ENCODE measurements around the gene KAZN.

The KAZN gene

DNA sequence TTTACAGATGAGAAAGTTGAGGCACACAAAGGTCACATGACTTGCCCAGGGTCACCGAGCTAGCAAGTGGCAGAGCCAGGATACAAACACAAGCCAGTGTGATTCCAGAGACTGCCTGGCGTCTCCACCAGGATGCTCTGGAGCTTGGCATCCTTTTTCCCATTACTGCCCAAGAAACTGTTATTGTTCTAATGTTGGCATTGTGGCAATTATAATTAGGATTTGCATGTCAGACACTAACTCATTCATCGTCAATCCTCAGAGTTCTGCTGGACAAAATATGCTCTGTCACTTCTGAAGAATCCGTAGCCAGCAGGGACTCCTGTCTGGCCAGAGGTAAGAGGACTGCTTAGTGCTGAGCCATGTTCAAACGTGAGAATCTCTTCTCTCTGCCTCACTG lies 8.8 kb downstream of the KAZN start:
- Histone ChIP-seq H3K9ac (ENCODE audit: low read length) (no peak overlapping the region), H3K9me2 (ENCODE audit: low read depth, low read length) (no peaks in the 10 kb centered on the region), H3K27me3 (ENCODE audit: insufficient read depth, low read length) (no peaks in the 10 kb centered on the region), H3K27ac (ENCODE audit: low read depth, low read length, poor library complexity, severe bottlenecking) (no peak overlapping the region), H3K4me3 (ENCODE audit: low read depth, low read length, poor library complexity, severe bottlenecking) (no peak overlapping the region), H3K4me1 (ENCODE audit: insufficient read depth, low read length, severe bottlenecking) (peaks cover 2% of the 10 kb centered on the region), H2AFZ (ENCODE audit: low read length) (no peak overlapping the region), H3K79me2 (ENCODE audit: insufficient read depth, low read length) (no peaks in the 10 kb centered on the region), H3K9me3 (ENCODE audit: low read length) (no peaks in the 10 kb centered on the region), H3K4me2 (ENCODE audit: low read length) (no peak overlapping the region), H3F3A (ENCODE audit: insufficient read depth, low read length) (no peaks in the 10 kb centered on the region), H3K36me3 (ENCODE audit: insufficient read depth, low read length) (no peaks in the 10 kb centered on the region), H4K20me1 (ENCODE audit: insufficient read depth, low read length) (no peaks in the 10 kb centered on the region)
- TF ChIP-seq EZH2 (IDR thresholded peaks at IDR 0.05; ENCODE audit: borderline replicate concordance, low read length) (no peak), CTCF (IDR thresholded peaks at IDR 0.05; ENCODE audit: low read length) (no peak)

- TF ChIP-seq EZH2 (IDR thresholded peaks at IDR 0.05; ENCODE audit: borderline replicate concordance, low read length) (no peak), CTCF (IDR thresholded peaks at IDR 0.05; ENCODE audit: low read length) (peak; percentile 44; the same call in 1 of the 2 replicates)
- Histone ChIP-seq H3K36me3 (ENCODE audit: insufficient read depth, low read length) (no peaks in the 10 kb centered on the region), H3K9me3 (ENCODE audit: low read length) (no peaks in the 10 kb centered on the region), H3K79me2 (ENCODE audit: insufficient read depth, low read length) (no peaks in the 10 kb centered on the region), H3K27ac (ENCODE audit: low read depth, low read length, poor library complexity, severe bottlenecking) (no peak overlapping the region), H3K4me1 (ENCODE audit: insufficient read depth, low read length, severe bottlenecking) (peaks cover 2% of the 10 kb centered on the region), H3K9ac (ENCODE audit: low read length) (no peak overlapping the region), H4K20me1 (ENCODE audit: insufficient read depth, low read length) (no peaks in the 10 kb centered on the region), H3K27me3 (ENCODE audit: insufficient read depth, low read length) (no peaks in the 10 kb centered on the region), H3K4me3 (ENCODE audit: low read depth, low read length, poor library complexity, severe bottlenecking) (no peak overlapping the region), H3K9me2 (ENCODE audit: low read depth, low read length) (no peaks in the 10 kb centered on the region), H3F3A (ENCODE audit: insufficient read depth, low read length) (no peaks in the 10 kb centered on the region), H3K4me2 (ENCODE audit: low read length) (no peak overlapping the region), H2AFZ (ENCODE audit: low read length) (no peak overlapping the region)
Observed at GRCh38 chr1:14608308-14608707, 9.8 kb downstream of the KAZN start.

DNA sequence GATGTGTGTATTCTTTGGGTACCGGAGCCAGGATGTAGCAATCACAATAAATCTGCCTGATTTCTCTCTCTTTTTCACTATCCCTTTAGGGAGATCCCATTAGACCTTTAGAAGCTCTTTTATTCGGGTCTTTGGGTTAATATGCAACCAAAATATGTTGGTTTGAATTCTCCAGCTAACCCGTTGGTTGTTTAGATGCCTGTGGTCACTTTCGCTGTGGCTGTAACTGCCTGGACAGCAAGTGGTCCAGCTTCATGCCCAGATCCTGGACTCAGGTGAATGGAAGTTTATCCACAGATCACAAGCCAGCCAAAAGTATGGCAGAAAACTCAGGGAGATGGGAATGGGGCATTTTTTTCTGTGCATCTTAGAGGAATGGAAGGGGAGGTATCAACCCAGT lies 12.3 kb downstream of the KAZN start:
- TF ChIP-seq EZH2 (IDR thresholded peaks at IDR 0.05; ENCODE audit: borderline replicate concordance, low read length), result no peak
- no peak for TF ChIP-seq CTCF (IDR thresholded peaks at IDR 0.05; ENCODE audit: low read length)
- no peak overlapping the region for H3K27ac ChIP-seq (ENCODE audit: low read depth, low read length, poor library complexity, severe bottlenecking)

More for the DNA sequence above, 12.3 kb downstream of the KAZN start:
- Histone ChIP-seq H3K27me3 (ENCODE audit: insufficient read depth, low read length) (no peaks in the 10 kb centered on the region), H3K36me3 (ENCODE audit: insufficient read depth, low read length) (no peaks in the 10 kb centered on the region), H3K4me3 (ENCODE audit: low read depth, low read length, poor library complexity, severe bottlenecking) (no peak overlapping the region), H3K9me3 (ENCODE audit: low read length) (no peaks in the 10 kb centered on the region), H3K9me2 (ENCODE audit: low read depth, low read length) (no peaks in the 10 kb centered on the region), H3K4me1 (ENCODE audit: insufficient read depth, low read length, severe bottlenecking) (peaks cover 2% of the 10 kb centered on the region), H3K9ac (ENCODE audit: low read length) (no peak overlapping the region), H2AFZ (ENCODE audit: low read length) (no peak overlapping the region), H3K79me2 (ENCODE audit: insufficient read depth, low read length) (no peaks in the 10 kb centered on the region), H3K4me2 (ENCODE audit: low read length) (no peak overlapping the region), H3F3A (ENCODE audit: insufficient read depth, low read length) (no peaks in the 10 kb centered on the region), H4K20me1 (ENCODE audit: insufficient read depth, low read length) (no peaks in the 10 kb centered on the region)
